GM12878 (cell line): ENCODE measurements around the gene PTPRN2. TPM values are rescaled to one million over a fixed set of nuclear protein-coding genes. Genes with fewer than 3 reads are reported as not detected.

Experiments
- ATAC-seq: fragments of 200-7000 bp; cut with Tn5 transposase; 3 replicates; pipeline ENCODE4 v1.9.1; 2020; ENCODE audit warnings: mild to moderate bottlenecking, moderate library complexity
- BruUV-seq: library from RNA; stranded (reverse); fragments of 400-500 nt; replicated peaks from 2 replicates; lab custom pipeline; 2021; lab: Mats Ljungman, UMichigan
- CTCF ChIA-PET: fragments of 300-600 bp; sonication (Branson Sonifier 250); formaldehyde crosslinking; extraction: SDS; loops from one replicate; lab custom pipeline; 2021; ENCODE audit warnings: inconsistent platforms; lab: Yijun Ruan, JAX
- POLR2A ChIA-PET: fragments of 350-600 bp; formaldehyde crosslinking; extraction: SDS; loops from one replicate; lab custom pipeline; 2021; ENCODE audit warnings: inconsistent platforms; lab: Charles Lee
- RAD21 ChIA-PET: fragments of 300-600 bp; sonication (Branson Sonifier 250); formaldehyde crosslinking; loops from one replicate; lab custom pipeline; 2023; ENCODE audit warnings: antibody characterized with exemption; ENCODE audit not compliant: unreplicated experiment; lab: Charles Lee
- SMC1A ChIA-PET: fragments of 300-600 bp; sonication (Branson Sonifier 250); formaldehyde crosslinking; loops from one replicate; lab custom pipeline; 2023; ENCODE audit not compliant: unreplicated experiment, uncharacterized antibody; lab: Charles Lee
- DNase-seq: peaks from one replicate; pipeline ENCODE4 v3.0.0-alpha.2; 2011; ENCODE audit warnings: low read depth, low spot score
- FAIRE-seq: peaks from 3 replicates; lab custom pipeline; 2011; peaks lifted over from hg19 to GRCh38; lab: Jason Lieb, UNC
- H2AFZ ChIP-seq: 2 replicates; pipeline ENCODE4 v1.6.0; 2011; ENCODE audit warnings: low read depth, low read length, control low read depth; ENCODE audit not compliant: control insufficient read depth
- H3K27ac ChIP-seq: 2 replicates; pipeline ENCODE4 v1.5.1; 2011; ENCODE audit warnings: control low read depth; ENCODE audit not compliant: control insufficient read depth, insufficient read depth
- H3K27me3 ChIP-seq, 2 experiments: replicated peaks in 1 of 2; 2 replicates each; pipeline versions ENCODE4 v1.6.0 to v1.6.1; 2011; ENCODE audit warnings: low read length in 1 of 2; ENCODE audit not compliant: control insufficient read depth in 2 of 2, insufficient read depth in 2 of 2
- H3K36me3 ChIP-seq, 2 experiments: 2 replicates each; pipeline ENCODE4 v1.5.1; 2011; ENCODE audit warnings: low read length in 1 of 2; ENCODE audit not compliant: control insufficient read depth in 2 of 2, insufficient read depth in 2 of 2
- H3K4me1 ChIP-seq: 2 replicates; pipeline ENCODE4 v1.6.1; 2011; ENCODE audit warnings: mild to moderate bottlenecking, low read length, moderate library complexity, mixed read lengths; ENCODE audit not compliant: control insufficient read depth, insufficient read depth
- H3K4me2 ChIP-seq: 2 replicates; pipeline ENCODE4 v1.6.0; 2011; ENCODE audit warnings: control low read depth; ENCODE audit not compliant: control insufficient read depth, insufficient read depth
- H3K4me3 ChIP-seq: fragments of 200-600 bp; sonication (generic); 2 replicates; pipeline ENCODE4 v1.5.1; 2016
- H3K79me2 ChIP-seq: 2 replicates; pipeline ENCODE4 v1.6.0; 2011; ENCODE audit warnings: low read length; ENCODE audit not compliant: control insufficient read depth, insufficient read depth
- H3K9ac ChIP-seq: 2 replicates; pipeline ENCODE4 v1.8.0; 2011; ENCODE audit warnings: low read length, control low read depth, mixed read lengths; ENCODE audit not compliant: control insufficient read depth, insufficient read depth
- H3K9me3 ChIP-seq: replicated peaks from 3 replicates; pipeline ENCODE4 v1.5.1; 2011; ENCODE audit warnings: mild to moderate bottlenecking, low read length; ENCODE audit not compliant: control insufficient read depth, insufficient read depth
- H4K20me1 ChIP-seq: 2 replicates; pipeline ENCODE4 v1.6.0; 2011; ENCODE audit not compliant: control insufficient read depth, insufficient read depth
- EED ChIP-seq: sonication (generic); IDR thresholded peaks from 2 replicates; pipeline ENCODE4 v1.6.1; 2016; ENCODE audit warnings: antibody characterized with exemption, low read depth
- HDAC2 ChIP-seq: fragments of 200-600 bp; sonication (generic); IDR thresholded peaks from 2 replicates; pipeline ENCODE4 v1.6.1; 2017
- MEF2A ChIP-seq: IDR thresholded peaks from 2 replicates; pipeline ENCODE4 v1.6.1; 2011; ENCODE audit warnings: low read depth, mild to moderate bottlenecking, low read length, moderate library complexity; ENCODE audit not compliant: insufficient read depth
- NR2F1 ChIP-seq: fragments of 450-650 bp; conservative IDR thresholded peaks from 2 replicates; pipeline ENCODE4 v1.6.1; 2017; ENCODE audit warnings: mild to moderate bottlenecking
- ZSCAN29 ChIP-seq: fragments of 450-650 bp; IDR thresholded peaks from 2 replicates; pipeline ENCODE4 v1.6.1; 2017; ENCODE audit warnings: mild to moderate bottlenecking, moderate library complexity
- WGBS: methylation state at CpG from one replicate; pipeline ENCODE4 v1.1.6; 2016; ENCODE audit warnings: low lambda C conversion rate; ENCODE audit not compliant: insufficient replicate concordance, insufficient coverage; ENCODE audit errors: missing lambda C conversion rate; 5-methylcytosine and 5-hydroxymethylcytosine counted together
- in situ Hi-C: fragments of 300-500 bp; cut with MboI; formaldehyde crosslinking; loops from 9 replicates; pipeline ENCODE4 v1.14.3; 2018; ENCODE audit warnings: mixed read lengths
- intact Hi-C: fragments of 100-400 bp; cut with micrococcal nuclease; formaldehyde crosslinking; loops from one replicate; pipeline ENCODE4 v1.14.2; 2022; ENCODE audit not compliant: unreplicated experiment
- polyA plus RNA-seq, 11 experiments: library from polyadenylated mRNA; depleted of rRNA in 4 of 11; unstranded in 6 of 11; stranded (reverse) in 5 of 11; fragments of >200 nt; fragmentation: Nextera tagmentation in 4 of 11; fragmentation: Illumina TruSeq in 1 of 11; extraction: Ambion mirVana in 4 of 11; extraction: Trizol in 1 of 11; gene quantifications; 1 replicate in 1 of 11; 2 replicates in 10 of 11; pipeline versions ENCODE4 v1.2.1 to v1.2.3, GENCODE V29; 2011 to 2016; ENCODE audit warnings: inconsistent platforms in 2 of 11, missing spikeins in 2 of 11, low read depth in 1 of 11
- total RNA-seq, 4 experiments: library from RNA; depleted of rRNA in 3 of 4; stranded (reverse); fragments of >200 nt in 3 of 4; fragmentation: Illumina TruSeq in 1 of 4; extraction: Trizol in 1 of 4; gene quantifications; 2 replicates each; pipeline versions ENCODE4 v1.2.1 to v1.2.3, GENCODE V29; 2013 to 2021
- TF ChIP-seq, protein P1 (sequence below): fragments of 450-650 bp; IDR thresholded peaks from 2 replicates; pipeline ENCODE4 v1.6.1; 2016; ENCODE audit warnings: mild to moderate bottlenecking
- TF ChIP-seq, protein P2 (sequence below): IDR thresholded peaks from 2 replicates; pipeline ENCODE4 v1.6.1; 2012; ENCODE audit warnings: low read length, inconsistent platforms
- TF ChIP-seq, protein P3 (sequence below): fragments of 450-650 bp; IDR thresholded peaks from 2 replicates; pipeline ENCODE4 v1.6.1; 2017; ENCODE audit warnings: mild to moderate bottlenecking, moderate library complexity
- TF ChIP-seq, protein P4 (sequence below): fragments of 450-650 bp; IDR thresholded peaks from 2 replicates; pipeline ENCODE4 v1.6.1; 2014; ENCODE audit warnings: mild to moderate bottlenecking
- TF ChIP-seq, protein P5 (sequence below): fragments of 450-650 bp; IDR thresholded peaks from 2 replicates; pipeline ENCODE4 v1.6.1; 2016; ENCODE audit warnings: mild to moderate bottlenecking, moderate library complexity, borderline replicate concordance

PTPRN2 gene
- total and polyA plus RNA-seq, 10 of the 15 experiments (the other 5 are each of a cell fraction or from before 2014, with no cell fraction given), result 5.4 TPM; not detected in 9

DNA sequence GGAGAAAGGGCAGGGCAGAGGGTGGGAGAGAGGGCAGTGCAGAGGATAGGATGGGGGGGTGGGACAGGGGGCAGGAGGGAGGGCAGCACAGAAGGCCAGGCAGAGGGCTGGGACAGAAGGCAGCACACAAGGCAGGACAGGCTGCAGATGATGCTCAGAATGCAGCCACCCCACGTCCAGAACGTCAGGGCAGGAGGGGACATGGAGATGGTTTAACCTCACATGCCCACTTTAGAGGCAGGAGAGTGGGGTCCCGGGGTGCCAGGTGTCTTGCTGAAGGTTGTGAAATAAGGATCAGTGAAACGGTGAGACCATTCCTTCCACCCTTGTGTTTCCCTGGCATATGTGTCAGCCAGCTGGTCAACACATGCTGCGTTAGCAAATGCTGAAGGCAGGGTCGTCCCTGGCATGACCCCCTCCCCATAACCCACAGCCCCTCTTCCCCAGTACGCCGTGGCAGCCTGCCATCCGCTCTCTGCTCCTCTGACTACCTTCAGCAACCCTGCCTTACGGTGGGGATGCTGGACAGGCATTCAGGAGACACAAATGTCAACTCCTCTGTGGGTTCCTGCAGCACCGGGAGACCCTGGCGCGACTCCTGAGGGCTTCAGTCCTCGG, 658.7 kb downstream of the PTPRN2 start:
- in situ Hi-C loops, result no loop called here
- Histone ChIP-seq H4K20me1 (no peaks in the 10 kb centered on the region), H3K9ac (no peak overlapping the region), H3K36me3 (no peaks in the 10 kb centered on the region), H2AFZ (no peak overlapping the region), H3K27ac (no peak overlapping the region), H3K4me2 (no peak overlapping the region), H3K4me3 (no peak overlapping the region), H3K79me2 (no peaks in the 10 kb centered on the region), H3K27me3 (no peaks in the 10 kb centered on the region), H3K4me1 (no peaks in the 10 kb centered on the region), H3K9me3 (no peaks in the 10 kb centered on the region; the same call in 2 of the 3 replicates)
- POLR2A ChIA-PET, result no interaction called here
- intact Hi-C loops, result no loop called here
- CTCF ChIA-PET, result no interaction called here
- no peak for DNase-seq
- RAD21 ChIA-PET, result no interaction called here
- SMC1A ChIA-PET, result no interaction called here
- no peak for FAIRE-seq
- 26% methylated on average over 14 of the region's 14 CpGs for WGBS
- no TSS peak for BruUV-seq
- no peak for ATAC-seq
- TF ChIP-seq, protein P1, sequence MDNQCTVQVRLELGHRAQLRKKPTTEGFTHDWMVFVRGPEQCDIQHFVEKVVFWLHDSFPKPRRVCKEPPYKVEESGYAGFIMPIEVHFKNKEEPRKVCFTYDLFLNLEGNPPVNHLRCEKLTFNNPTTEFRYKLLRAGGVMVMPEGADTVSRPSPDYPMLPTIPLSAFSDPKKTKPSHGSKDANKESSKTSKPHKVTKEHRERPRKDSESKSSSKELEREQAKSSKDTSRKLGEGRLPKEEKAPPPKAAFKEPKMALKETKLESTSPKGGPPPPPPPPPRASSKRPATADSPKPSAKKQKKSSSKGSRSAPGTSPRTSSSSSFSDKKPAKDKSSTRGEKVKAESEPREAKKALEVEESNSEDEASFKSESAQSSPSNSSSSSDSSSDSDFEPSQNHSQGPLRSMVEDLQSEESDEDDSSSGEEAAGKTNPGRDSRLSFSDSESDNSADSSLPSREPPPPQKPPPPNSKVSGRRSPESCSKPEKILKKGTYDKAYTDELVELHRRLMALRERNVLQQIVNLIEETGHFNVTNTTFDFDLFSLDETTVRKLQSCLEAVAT, result no peak
- TF ChIP-seq, protein P2, sequence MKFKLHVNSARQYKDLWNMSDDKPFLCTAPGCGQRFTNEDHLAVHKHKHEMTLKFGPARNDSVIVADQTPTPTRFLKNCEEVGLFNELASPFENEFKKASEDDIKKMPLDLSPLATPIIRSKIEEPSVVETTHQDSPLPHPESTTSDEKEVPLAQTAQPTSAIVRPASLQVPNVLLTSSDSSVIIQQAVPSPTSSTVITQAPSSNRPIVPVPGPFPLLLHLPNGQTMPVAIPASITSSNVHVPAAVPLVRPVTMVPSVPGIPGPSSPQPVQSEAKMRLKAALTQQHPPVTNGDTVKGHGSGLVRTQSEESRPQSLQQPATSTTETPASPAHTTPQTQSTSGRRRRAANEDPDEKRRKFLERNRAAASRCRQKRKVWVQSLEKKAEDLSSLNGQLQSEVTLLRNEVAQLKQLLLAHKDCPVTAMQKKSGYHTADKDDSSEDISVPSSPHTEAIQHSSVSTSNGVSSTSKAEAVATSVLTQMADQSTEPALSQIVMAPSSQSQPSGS, result no peak
- TF ChIP-seq, protein P3, sequence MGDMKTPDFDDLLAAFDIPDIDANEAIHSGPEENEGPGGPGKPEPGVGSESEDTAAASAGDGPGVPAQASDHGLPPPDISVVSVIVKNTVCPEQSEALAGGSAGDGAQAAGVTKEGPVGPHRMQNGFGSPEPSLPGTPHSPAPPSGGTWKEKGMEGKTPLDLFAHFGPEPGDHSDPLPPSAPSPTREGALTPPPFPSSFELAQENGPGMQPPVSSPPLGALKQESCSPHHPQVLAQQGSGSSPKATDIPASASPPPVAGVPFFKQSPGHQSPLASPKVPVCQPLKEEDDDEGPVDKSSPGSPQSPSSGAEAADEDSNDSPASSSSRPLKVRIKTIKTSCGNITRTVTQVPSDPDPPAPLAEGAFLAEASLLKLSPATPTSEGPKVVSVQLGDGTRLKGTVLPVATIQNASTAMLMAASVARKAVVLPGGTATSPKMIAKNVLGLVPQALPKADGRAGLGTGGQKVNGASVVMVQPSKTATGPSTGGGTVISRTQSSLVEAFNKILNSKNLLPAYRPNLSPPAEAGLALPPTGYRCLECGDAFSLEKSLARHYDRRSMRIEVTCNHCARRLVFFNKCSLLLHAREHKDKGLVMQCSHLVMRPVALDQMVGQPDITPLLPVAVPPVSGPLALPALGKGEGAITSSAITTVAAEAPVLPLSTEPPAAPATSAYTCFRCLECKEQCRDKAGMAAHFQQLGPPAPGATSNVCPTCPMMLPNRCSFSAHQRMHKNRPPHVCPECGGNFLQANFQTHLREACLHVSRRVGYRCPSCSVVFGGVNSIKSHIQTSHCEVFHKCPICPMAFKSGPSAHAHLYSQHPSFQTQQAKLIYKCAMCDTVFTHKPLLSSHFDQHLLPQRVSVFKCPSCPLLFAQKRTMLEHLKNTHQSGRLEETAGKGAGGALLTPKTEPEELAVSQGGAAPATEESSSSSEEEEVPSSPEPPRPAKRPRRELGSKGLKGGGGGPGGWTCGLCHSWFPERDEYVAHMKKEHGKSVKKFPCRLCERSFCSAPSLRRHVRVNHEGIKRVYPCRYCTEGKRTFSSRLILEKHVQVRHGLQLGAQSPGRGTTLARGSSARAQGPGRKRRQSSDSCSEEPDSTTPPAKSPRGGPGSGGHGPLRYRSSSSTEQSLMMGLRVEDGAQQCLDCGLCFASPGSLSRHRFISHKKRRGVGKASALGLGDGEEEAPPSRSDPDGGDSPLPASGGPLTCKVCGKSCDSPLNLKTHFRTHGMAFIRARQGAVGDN, result no peak
- TF ChIP-seq, protein P4, sequence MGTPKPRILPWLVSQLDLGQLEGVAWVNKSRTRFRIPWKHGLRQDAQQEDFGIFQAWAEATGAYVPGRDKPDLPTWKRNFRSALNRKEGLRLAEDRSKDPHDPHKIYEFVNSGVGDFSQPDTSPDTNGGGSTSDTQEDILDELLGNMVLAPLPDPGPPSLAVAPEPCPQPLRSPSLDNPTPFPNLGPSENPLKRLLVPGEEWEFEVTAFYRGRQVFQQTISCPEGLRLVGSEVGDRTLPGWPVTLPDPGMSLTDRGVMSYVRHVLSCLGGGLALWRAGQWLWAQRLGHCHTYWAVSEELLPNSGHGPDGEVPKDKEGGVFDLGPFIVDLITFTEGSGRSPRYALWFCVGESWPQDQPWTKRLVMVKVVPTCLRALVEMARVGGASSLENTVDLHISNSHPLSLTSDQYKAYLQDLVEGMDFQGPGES, result no peak
- TF ChIP-seq NR2F1 (no peak), EED (no peak), ZSCAN29 (no peak), HDAC2 (no peak), MEF2A (no peak)
- TF ChIP-seq, protein P5, sequence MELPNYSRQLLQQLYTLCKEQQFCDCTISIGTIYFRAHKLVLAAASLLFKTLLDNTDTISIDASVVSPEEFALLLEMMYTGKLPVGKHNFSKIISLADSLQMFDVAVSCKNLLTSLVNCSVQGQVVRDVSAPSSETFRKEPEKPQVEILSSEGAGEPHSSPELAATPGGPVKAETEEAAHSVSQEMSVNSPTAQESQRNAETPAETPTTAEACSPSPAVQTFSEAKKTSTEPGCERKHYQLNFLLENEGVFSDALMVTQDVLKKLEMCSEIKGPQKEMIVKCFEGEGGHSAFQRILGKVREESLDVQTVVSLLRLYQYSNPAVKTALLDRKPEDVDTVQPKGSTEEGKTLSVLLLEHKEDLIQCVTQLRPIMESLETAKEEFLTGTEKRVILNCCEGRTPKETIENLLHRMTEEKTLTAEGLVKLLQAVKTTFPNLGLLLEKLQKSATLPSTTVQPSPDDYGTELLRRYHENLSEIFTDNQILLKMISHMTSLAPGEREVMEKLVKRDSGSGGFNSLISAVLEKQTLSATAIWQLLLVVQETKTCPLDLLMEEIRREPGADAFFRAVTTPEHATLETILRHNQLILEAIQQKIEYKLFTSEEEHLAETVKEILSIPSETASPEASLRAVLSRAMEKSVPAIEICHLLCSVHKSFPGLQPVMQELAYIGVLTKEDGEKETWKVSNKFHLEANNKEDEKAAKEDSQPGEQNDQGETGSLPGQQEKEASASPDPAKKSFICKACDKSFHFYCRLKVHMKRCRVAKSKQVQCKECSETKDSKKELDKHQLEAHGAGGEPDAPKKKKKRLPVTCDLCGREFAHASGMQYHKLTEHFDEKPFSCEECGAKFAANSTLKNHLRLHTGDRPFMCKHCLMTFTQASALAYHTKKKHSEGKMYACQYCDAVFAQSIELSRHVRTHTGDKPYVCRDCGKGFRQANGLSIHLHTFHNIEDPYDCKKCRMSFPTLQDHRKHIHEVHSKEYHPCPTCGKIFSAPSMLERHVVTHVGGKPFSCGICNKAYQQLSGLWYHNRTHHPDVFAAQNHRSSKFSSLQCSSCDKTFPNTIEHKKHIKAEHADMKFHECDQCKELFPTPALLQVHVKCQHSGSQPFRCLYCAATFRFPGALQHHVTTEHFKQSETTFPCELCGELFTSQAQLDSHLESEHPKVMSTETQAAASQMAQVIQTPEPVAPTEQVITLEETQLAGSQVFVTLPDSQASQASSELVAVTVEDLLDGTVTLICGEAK, result no peak
